Activated CD8-positive, alpha-beta memory T cell treated with anti-CD3 and anti-CD28 coated beads, Interleukin-2, amount 50 U/mL, for 1 hour (primary cell): ENCODE data around the gene GDA.

Experiments
- DNase-seq: peaks from one replicate; pipeline ENCODE4 v3.0.0-alpha.2; 2020; ENCODE audit errors: extremely low read depth

GDA gene

GRCh38 chr9:72150661-72151060, 1.4 kb downstream of the GDA start:
- DNase-seq: no peak

- DNase-seq: no peak
Measured at GRCh38 chr9:72151104-72151503, 1.9 kb downstream of the GDA start.

- no peak for DNase-seq
Measured at GRCh38 chr9:72154468-72155285, 5.4 kb downstream of the GDA start.

- DNase-seq: no peak
Measured at GRCh38 chr9:72155301-72155700, 6.1 kb downstream of the GDA start.

- DNase-seq: no peak
Measured at GRCh38 chr9:72156586-72156985, 7.3 kb downstream of the GDA start.

GRCh38 chr9:72158680-72159079, 9.4 kb downstream of the GDA start:
- DNase-seq: no peak

- no peak for DNase-seq
Measured at GRCh38 chr9:72160446-72161123, 11.3 kb downstream of the GDA start.

DNA sequence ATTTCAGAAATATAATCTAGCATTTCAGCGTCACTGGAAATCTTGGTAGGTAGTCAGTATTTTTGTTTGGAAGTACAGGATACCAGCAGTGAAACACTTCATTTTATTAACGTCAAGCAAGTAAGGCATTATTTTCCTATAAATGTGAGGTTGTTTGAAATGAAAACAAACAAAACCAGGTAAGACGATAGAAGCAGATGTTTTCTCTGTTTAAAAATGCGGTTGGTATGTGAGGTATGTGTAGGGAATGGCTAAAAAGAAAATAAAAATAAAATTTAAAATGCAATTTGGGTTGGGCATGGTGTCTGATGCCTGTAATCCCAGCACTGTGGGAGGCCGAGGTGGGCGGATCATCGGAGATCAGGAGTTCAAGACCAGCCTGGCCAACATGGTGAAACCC, 16.1 kb downstream of the GDA start:
- DNase-seq: no peak

GRCh38 chr9:72165821-72166547, 16.7 kb downstream of the GDA start:
- DNase-seq: no peak

GRCh38 chr9:72168075-72168474, 18.8 kb downstream of the GDA start:
- DNase-seq: no peak

GRCh38 chr9:72169178-72169577, 19.9 kb downstream of the GDA start:
- DNase-seq: no peak

DNA sequence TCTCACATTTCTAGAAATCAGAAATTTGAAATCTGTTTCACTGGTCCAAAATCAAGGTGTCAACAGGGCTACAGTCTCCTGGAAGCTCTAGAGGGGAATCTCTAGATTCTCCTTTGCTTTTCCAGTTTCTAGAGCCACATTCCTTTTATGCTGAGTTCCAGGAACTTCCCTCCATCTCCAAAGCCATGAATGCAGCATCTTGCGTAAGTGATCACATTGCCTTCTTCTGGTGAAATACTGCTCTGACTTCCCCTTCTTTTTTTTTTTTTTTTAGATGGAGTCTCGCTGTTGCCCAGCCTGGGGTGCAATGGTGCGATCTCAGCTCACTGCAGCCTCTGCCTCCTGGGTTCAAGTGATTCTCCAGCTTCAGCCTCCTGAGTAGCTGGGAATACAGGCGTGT, 23.8 kb downstream of the GDA start:
- DNase-seq: no peak

GRCh38 chr9:72185561-72185960, 36.3 kb downstream of the GDA start:
- no peak for DNase-seq

DNA sequence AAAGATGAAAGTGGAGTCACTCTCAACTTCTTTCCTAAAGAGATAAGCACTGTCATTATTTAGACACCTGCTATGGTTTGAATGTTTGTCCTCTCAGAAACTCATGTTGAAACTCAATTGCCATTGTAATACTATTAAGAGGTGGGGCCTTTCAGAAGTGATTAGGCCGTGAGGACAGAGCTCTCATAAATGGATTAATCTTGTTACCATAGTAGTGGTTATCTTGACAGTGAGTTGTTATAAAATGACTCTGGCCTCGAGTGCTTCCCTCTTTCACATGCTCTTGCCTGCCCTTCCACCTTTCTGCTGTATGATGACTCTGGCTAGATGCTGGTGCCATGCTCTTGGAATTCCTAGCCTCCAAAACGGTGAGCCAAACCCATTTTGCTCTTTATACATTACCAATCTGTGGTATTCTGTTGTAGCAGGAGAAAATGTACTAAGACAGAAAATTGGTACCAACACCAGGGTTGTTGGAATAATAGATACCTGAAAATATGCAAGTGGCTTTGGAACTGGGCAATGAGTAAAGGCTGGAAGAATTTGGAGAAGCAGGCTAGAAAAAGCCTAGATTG, 38.0 kb downstream of the GDA start:
- DNase-seq: no peak

DNA sequence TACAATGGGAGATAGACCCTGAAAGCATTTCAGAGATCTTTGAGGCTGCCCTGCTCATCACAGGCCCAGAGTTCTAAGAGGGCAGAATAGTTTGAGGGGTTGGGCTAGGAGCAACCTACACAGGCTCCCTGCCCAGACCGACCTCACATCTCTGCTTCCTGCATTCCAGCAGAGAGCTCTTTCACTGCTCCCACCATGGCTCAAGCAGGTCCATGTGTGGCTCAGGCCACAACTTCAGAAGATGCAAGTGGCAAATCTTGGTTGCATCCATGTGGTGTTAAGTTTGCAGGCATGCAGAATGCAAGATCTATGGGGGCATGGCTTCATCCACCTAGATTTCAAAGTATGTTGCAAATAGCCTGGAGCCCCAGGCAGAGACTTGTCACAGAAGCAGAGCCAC, 39.0 kb downstream of the GDA start:
- no peak for DNase-seq

DNA sequence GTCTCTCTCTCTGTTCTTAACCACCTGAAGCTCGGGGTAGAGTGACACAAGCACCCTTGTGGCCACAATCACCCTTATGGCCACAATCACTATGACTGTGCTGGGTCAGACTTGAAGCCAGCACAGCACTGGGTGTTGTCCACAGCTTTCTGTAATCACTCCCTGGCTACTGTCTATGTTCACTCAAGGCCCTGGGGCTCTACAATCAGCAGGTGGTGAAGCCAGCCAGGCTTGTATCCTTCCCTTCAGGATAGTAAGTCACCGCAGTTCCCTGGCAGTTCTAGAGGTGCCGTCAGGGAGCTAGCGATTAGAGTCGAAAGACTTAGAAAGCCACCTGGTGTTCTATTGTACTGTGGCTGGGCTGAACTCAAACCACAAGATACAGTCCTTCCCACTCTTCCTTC, 44.2 kb downstream of the GDA start:
- no peak for DNase-seq

- DNase-seq: no peak
Measured at GRCh38 chr9:72199238-72199637, 50.0 kb downstream of the GDA start.

DNA sequence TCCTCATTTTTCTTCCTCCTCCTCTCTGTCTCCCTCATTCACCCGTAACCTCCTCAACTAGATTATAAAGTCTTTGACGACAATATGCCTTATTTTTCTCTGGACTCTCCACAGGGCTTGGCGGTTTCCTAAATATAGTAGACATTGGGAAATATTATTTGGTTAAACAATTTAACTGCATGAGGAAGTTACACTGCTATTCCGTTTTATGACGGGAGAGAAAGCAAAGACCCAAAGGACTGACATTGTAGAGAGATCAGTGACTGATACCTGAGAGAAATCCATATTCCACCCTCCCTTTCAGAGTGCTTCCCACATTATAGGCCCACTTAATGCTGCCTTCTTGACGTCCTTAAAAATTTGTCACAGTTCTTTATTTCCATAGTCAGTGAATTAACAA, 51.2 kb downstream of the GDA start:
- no peak for DNase-seq

GRCh38 chr9:72202009-72202408, 52.8 kb downstream of the GDA start:
- no peak for DNase-seq

- no peak for DNase-seq
Measured at GRCh38 chr9:72203205-72203803, 54.1 kb downstream of the GDA start.

DNA sequence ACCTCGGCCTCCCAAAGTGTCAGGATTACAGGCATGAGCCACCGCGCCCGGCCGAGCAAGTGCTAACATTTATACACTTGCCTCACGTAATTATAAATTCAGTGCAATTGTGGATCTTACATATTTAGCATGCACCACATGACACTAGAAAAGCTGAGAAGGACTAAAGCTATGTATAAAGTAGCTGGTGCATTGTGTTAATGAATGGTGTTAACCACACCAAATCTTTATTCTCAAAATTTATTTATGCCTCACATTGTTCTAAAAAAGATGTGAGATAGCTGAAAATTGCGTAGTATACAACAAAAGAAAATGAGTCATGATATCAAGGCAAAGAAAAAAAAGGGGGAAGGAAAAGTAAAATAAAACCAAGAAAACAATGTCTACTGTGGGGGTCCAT, 54.8 kb downstream of the GDA start:
- no peak for DNase-seq

DNA sequence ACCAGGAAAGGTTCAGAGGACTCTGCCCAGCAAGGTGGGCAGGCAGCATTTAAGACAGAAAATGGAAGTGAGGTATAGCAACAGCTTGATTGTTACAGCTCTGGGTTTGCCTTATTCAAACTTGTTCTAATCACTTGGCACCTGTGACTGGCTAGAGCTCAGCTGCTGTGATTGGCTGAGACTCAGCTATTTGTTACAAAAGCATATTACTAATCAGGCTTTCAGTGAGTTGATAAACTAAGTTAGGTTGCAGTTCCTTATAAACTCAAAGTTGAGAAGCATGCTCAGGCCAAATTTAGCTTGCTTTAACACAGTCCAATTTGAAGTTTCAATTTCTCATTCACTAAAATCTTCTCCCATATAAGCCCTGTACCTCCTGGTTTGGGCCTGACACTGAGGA, 56.3 kb downstream of the GDA start:
- no peak for DNase-seq
